GM23338 (cell line): Measurements from ENCODE around the gene EVX2. TPM values are rescaled to one million over a fixed set of nuclear protein-coding genes. Genes with fewer than 3 reads are reported as not detected.

ENCODE experiments used
- ATAC-seq: fragments of 200-7000 bp; cut with Tn5 transposase; 3 replicates; pipeline ENCODE4 v1.9.1; 2020
- DNase-seq: peaks from one replicate; pipeline ENCODE4 v3.0.0-alpha.2; 2015; ENCODE audit warnings: low spot score
- H2AFZ ChIP-seq: fragments of 200-600 bp; sonication (generic); 2 replicates; pipeline ENCODE4 v1.8.0; 2016; ENCODE audit warnings: antibody characterized with exemption, mild to moderate bottlenecking, moderate library complexity
- H3F3A ChIP-seq: fragments of 200-600 bp; sonication (generic); replicated peaks from 2 replicates; pipeline ENCODE4 v1.8.0; 2017; ENCODE audit warnings: antibody characterized with exemption, mixed run types, low read depth
- H3K27ac ChIP-seq: fragments of 200-600 bp; sonication (generic); 2 replicates; pipeline ENCODE4 v1.6.1; 2016; ENCODE audit warnings: low read depth
- H3K27me3 ChIP-seq: fragments of 200-600 bp; sonication (generic); 2 replicates; pipeline ENCODE4 v1.8.0; 2016; ENCODE audit warnings: mild to moderate bottlenecking, mixed run types, moderate library complexity; ENCODE audit not compliant: insufficient read depth
- H3K36me3 ChIP-seq: fragments of 200-600 bp; sonication (generic); 2 replicates; pipeline ENCODE4 v1.8.0; 2016; ENCODE audit warnings: mild to moderate bottlenecking; ENCODE audit not compliant: insufficient read depth
- H3K4me1 ChIP-seq: fragments of 200-600 bp; sonication (generic); 2 replicates; pipeline ENCODE4 v1.8.0; 2016; ENCODE audit warnings: mild to moderate bottlenecking, moderate library complexity; ENCODE audit not compliant: insufficient read depth
- H3K4me2 ChIP-seq: fragments of 200-600 bp; sonication (generic); 2 replicates; pipeline ENCODE4 v1.7.1; 2017; ENCODE audit warnings: mixed run types
- H3K4me3 ChIP-seq: fragments of 200-600 bp; sonication (generic); 2 replicates; pipeline ENCODE4 v1.6.1; 2016; ENCODE audit warnings: mixed run types
- H3K79me2 ChIP-seq: fragments of 200-600 bp; sonication (generic); replicated peaks from 2 replicates; pipeline ENCODE4 v1.8.0; 2017; ENCODE audit warnings: mild to moderate bottlenecking; ENCODE audit not compliant: insufficient read depth
- H3K9me2 ChIP-seq: fragments of 200-600 bp; sonication (generic); 2 replicates; pipeline ENCODE4 v1.8.0; 2017; ENCODE audit not compliant: insufficient read depth
- H4K20me1 ChIP-seq: fragments of 200-600 bp; sonication (generic); replicated peaks from 2 replicates; pipeline ENCODE4 v1.8.0; 2017; ENCODE audit warnings: mild to moderate bottlenecking; ENCODE audit not compliant: insufficient read depth
- H3K27ac Mint-ChIP-seq: 2 replicates; pipeline ENCODE4 v1.8.0; 2020; ENCODE audit warnings: inconsistent platforms, mild to moderate bottlenecking, moderate library complexity, mixed read lengths
- H3K27me3 Mint-ChIP-seq: 3 replicates; pipeline ENCODE4 v1.8.0; 2022; ENCODE audit warnings: low read depth, mild to moderate bottlenecking, moderate library complexity, mixed read lengths, inconsistent platforms; ENCODE audit not compliant: insufficient read depth, poor library complexity
- H3K36me3 Mint-ChIP-seq: 3 replicates; pipeline ENCODE4 v1.8.0; 2021; ENCODE audit warnings: low read depth, mild to moderate bottlenecking, inconsistent platforms, moderate library complexity, mixed read lengths
- H3K4me1 Mint-ChIP-seq: 3 replicates; pipeline ENCODE4 v1.8.0; 2020; ENCODE audit warnings: mild to moderate bottlenecking, inconsistent platforms, mixed read lengths
- H3K4me3 Mint-ChIP-seq: 3 replicates; pipeline ENCODE4 v1.8.0; 2021; ENCODE audit warnings: moderate library complexity, mild to moderate bottlenecking, inconsistent platforms, mixed read lengths
- H3K9me3 Mint-ChIP-seq: 3 replicates; pipeline ENCODE4 v1.8.0; 2020; ENCODE audit warnings: moderate library complexity, mild to moderate bottlenecking, inconsistent platforms, mixed read lengths
- ETS1 ChIP-seq: IDR thresholded peaks from 2 replicates; pipeline ENCODE4 v1.6.1; 2016; ENCODE audit warnings: antibody characterized with exemption
- EZH2 ChIP-seq: fragments of 200-600 bp; sonication (generic); IDR thresholded peaks from one replicate; pipeline ENCODE4 v1.8.0; 2017; ENCODE audit warnings: antibody characterized with exemption, mild to moderate bottlenecking, low read depth; ENCODE audit not compliant: unreplicated experiment
- EZH2phosphoT487 ChIP-seq: fragments of 200-600 bp; sonication (generic); IDR thresholded peaks from one replicate; pipeline ENCODE4 v1.8.1; 2018; ENCODE audit warnings: antibody characterized with exemption; ENCODE audit not compliant: unreplicated experiment
- NANOG ChIP-seq: IDR thresholded peaks from 2 replicates; pipeline ENCODE4 v1.6.1; 2016; ENCODE audit warnings: antibody characterized with exemption, borderline replicate concordance
- POLR2AphosphoS5 ChIP-seq: IDR thresholded peaks from 2 replicates; pipeline ENCODE4 v1.6.1; 2016; ENCODE audit warnings: antibody characterized with exemption, low read depth
- ZNF114 ChIP-seq: fragments of 250-450 bp; sonication (Bioruptor Pico); IDR thresholded peaks from 2 replicates; pipeline ENCODE4 v1.5.0; 2020; ENCODE audit warnings: mild to moderate bottlenecking, moderate library complexity
- ZNF331 ChIP-seq: fragments of 250-450 bp; sonication (Bioruptor Pico); IDR thresholded peaks from 2 replicates; pipeline ENCODE4 v1.5.0; 2020; ENCODE audit warnings: low read depth, mild to moderate bottlenecking, moderate library complexity
- polyA plus RNA-seq: library from polyadenylated mRNA; unstranded; fragments of >200 nt; fragmentation: Nextera tagmentation; extraction: Ambion mirVana; gene quantifications from 2 replicates; pipeline ENCODE4 v1.2.1, GENCODE V29; 2016
- total RNA-seq: library from RNA; depleted of rRNA; stranded (reverse); fragments of >200 nt; shearing (Covaris generic); gene quantifications from 2 replicates; pipeline ENCODE4 v1.2.3, GENCODE V29; 2014
- TF ChIP-seq, protein P1 (sequence below): IDR thresholded peaks from one replicate; pipeline ENCODE4 v1.6.1; 2018; ENCODE audit warnings: antibody characterized with exemption; ENCODE audit not compliant: unreplicated experiment
- TF ChIP-seq, protein P2 (sequence below): fragments of 250-450 bp; sonication (Bioruptor Pico); IDR thresholded peaks from 2 replicates; pipeline ENCODE4 v1.5.0; 2020; ENCODE audit warnings: mild to moderate bottlenecking, moderate library complexity

EVX2 gene
- total and polyA plus RNA-seq, 2 experiments from 2014 or later: 0.03 TPM; not detected in 1

DNA sequence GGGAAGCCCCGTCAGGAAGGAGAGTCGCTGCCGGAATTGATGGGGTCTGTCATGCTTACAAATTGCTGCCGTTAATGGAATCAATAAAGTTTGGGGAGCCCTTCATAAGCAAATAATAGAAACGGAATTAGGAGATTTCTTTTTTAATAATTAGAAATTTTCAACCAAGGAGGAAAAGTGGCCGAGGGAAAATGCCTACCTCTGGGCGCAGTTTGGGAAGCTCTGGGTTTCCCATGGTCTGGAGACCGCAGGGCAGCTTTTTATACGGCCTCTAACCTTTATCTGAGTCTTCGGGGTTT is 1.3 kb downstream of the EVX2 start:
- H3K9me3 Mint-ChIP-seq: peaks cover 11% of the 10 kb centered on the region; the same call in 2 of the 3 replicates
- H3K4me2 ChIP-seq: peak overlapping the region; percentile 60; the same call in 1 of the 2 replicates

More for the DNA sequence above, 1.3 kb downstream of the EVX2 start:
- TF ChIP-seq EZH2 (peak; percentile 92), ZNF331 (no peak), NANOG (no peak), POLR2AphosphoS5 (no peak), ZNF114 (CRISPR knock-in tag) (no peak), EZH2phosphoT487 (no peak), ETS1 (no peak)
- TF ChIP-seq, protein P1, sequence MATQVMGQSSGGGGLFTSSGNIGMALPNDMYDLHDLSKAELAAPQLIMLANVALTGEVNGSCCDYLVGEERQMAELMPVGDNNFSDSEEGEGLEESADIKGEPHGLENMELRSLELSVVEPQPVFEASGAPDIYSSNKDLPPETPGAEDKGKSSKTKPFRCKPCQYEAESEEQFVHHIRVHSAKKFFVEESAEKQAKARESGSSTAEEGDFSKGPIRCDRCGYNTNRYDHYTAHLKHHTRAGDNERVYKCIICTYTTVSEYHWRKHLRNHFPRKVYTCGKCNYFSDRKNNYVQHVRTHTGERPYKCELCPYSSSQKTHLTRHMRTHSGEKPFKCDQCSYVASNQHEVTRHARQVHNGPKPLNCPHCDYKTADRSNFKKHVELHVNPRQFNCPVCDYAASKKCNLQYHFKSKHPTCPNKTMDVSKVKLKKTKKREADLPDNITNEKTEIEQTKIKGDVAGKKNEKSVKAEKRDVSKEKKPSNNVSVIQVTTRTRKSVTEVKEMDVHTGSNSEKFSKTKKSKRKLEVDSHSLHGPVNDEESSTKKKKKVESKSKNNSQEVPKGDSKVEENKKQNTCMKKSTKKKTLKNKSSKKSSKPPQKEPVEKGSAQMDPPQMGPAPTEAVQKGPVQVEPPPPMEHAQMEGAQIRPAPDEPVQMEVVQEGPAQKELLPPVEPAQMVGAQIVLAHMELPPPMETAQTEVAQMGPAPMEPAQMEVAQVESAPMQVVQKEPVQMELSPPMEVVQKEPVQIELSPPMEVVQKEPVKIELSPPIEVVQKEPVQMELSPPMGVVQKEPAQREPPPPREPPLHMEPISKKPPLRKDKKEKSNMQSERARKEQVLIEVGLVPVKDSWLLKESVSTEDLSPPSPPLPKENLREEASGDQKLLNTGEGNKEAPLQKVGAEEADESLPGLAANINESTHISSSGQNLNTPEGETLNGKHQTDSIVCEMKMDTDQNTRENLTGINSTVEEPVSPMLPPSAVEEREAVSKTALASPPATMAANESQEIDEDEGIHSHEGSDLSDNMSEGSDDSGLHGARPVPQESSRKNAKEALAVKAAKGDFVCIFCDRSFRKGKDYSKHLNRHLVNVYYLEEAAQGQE: no peak
- TF ChIP-seq, protein P2, sequence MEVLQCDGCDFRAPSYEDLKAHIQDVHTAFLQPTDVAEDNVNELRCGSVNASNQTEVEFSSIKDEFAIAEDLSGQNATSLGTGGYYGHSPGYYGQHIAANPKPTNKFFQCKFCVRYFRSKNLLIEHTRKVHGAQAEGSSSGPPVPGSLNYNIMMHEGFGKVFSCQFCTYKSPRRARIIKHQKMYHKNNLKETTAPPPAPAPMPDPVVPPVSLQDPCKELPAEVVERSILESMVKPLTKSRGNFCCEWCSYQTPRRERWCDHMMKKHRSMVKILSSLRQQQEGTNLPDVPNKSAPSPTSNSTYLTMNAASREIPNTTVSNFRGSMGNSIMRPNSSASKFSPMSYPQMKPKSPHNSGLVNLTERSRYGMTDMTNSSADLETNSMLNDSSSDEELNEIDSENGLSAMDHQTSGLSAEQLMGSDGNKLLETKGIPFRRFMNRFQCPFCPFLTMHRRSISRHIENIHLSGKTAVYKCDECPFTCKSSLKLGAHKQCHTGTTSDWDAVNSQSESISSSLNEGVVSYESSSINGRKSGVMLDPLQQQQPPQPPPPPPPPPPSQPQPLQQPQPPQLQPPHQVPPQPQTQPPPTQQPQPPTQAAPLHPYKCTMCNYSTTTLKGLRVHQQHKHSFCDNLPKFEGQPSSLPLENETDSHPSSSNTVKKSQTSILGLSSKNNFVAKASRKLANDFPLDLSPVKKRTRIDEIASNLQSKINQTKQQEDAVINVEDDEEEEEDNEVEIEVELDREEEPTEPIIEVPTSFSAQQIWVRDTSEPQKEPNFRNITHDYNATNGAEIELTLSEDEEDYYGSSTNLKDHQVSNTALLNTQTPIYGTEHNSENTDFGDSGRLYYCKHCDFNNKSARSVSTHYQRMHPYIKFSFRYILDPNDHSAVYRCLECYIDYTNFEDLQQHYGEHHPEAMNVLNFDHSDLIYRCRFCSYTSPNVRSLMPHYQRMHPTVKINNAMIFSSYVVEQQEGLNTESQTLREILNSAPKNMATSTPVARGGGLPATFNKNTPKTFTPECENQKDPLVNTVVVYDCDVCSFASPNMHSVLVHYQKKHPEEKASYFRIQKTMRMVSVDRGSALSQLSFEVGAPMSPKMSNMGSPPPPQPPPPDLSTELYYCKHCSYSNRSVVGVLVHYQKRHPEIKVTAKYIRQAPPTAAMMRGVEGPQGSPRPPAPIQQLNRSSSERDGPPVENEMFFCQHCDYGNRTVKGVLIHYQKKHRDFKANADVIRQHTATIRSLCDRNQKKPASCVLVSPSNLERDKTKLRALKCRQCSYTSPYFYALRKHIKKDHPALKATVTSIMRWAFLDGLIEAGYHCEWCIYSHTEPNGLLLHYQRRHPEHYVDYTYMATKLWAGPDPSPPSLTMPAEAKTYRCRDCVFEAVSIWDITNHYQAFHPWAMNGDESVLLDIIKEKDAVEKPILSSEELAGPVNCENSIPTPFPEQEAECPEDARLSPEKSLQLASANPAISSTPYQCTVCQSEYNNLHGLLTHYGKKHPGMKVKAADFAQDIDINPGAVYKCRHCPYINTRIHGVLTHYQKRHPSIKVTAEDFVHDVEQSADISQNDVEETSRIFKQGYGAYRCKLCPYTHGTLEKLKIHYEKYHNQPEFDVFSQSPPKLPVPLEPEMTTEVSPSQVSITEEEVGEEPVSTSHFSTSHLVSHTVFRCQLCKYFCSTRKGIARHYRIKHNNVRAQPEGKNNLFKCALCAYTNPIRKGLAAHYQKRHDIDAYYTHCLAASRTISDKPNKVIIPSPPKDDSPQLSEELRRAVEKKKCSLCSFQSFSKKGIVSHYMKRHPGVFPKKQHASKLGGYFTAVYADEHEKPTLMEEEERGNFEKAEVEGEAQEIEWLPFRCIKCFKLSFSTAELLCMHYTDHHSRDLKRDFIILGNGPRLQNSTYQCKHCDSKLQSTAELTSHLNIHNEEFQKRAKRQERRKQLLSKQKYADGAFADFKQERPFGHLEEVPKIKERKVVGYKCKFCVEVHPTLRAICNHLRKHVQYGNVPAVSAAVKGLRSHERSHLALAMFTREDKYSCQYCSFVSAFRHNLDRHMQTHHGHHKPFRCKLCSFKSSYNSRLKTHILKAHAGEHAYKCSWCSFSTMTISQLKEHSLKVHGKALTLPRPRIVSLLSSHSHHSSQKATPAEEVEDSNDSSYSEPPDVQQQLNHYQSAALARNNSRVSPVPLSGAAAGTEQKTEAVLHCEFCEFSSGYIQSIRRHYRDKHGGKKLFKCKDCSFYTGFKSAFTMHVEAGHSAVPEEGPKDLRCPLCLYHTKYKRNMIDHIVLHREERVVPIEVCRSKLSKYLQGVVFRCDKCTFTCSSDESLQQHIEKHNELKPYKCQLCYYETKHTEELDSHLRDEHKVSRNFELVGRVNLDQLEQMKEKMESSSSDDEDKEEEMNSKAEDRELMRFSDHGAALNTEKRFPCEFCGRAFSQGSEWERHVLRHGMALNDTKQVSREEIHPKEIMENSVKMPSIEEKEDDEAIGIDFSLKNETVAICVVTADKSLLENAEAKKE (CRISPR knock-in tag): no peak
- Histone ChIP-seq H3K9me2 (no peaks in the 10 kb centered on the region), H3K79me2 (no peaks in the 10 kb centered on the region), H3K4me1 (peaks cover 52% of the 10 kb centered on the region), H3K4me3 (peak overlapping the region; percentile 37), H3F3A (peaks cover 35% of the 10 kb centered on the region), H2AFZ (no peak overlapping the region; the same call in 1 of the 2 replicates), H3K27me3 (peaks cover 98% of the 10 kb centered on the region), H4K20me1 (peaks cover 44% of the 10 kb centered on the region), H3K27ac (no peak overlapping the region), H3K36me3 (no peaks in the 10 kb centered on the region)
- no peak for ATAC-seq
- H3K27ac Mint-ChIP-seq: no peak overlapping the region
- H3K27me3 Mint-ChIP-seq: peaks cover 96% of the 10 kb centered on the region
- DNase-seq: no peak
- peak overlapping the region; percentile 40; the same call in 2 of the 3 replicates for H3K4me3 Mint-ChIP-seq
- peaks cover 47% of the 10 kb centered on the region for H3K4me1 Mint-ChIP-seq
- H3K36me3 Mint-ChIP-seq: peaks cover 4% of the 10 kb centered on the region; the same call in 1 of the 3 replicates
